ENCODE results near the gene IFT122. TPM values are rescaled to one million over a fixed set of nuclear protein-coding genes. Genes with fewer than 3 reads are reported as not detected.
"Not testable (repeated sequence)": the region's sequence is repeated elsewhere in the genome, so short reads cannot be mapped to it uniquely, and the experiment has no call there.

Gene IFT122
- total RNA-seq, 2 experiments from 2014 or later: 27.8 to 32.4 TPM

DNA sequence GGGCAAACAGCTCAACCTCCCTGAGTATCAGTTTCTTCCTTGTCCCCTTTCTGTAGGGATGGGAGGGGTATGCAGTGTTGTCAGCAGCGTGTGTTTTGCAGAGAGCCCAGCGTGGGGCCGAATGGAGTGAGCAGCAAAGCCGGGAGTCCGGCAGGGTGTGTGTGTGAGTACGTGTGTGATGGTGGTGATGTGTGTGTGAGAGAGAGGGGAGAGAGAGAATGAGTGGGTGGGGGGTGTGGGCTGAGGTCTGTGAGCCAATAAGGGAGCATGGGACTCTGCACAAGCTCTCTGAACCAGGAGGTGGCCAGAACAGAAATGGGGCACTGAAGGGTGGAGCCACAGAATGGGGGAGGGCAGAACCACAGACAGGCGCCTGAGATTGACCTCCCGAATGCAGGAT, 43.8 kb downstream of the IFT122 start:
- H3K9me3 Mint-ChIP-seq: no peaks in the 10 kb centered on the region
- intact Hi-C loops (cut with micrococcal nuclease): loop anchor here (2.0 kb wide), 1 partner anchor 43 kb away; the partner anchor contains the start of gene IFT122
- peaks cover 18% of the 10 kb centered on the region for H3K36me3 Mint-ChIP-seq (ENCODE audit: low read depth)
- peaks cover 13% of the 10 kb centered on the region for H3K4me1 Mint-ChIP-seq (ENCODE audit: low read depth)
- CTCF ChIA-PET: no interaction called here
- DNase-seq: no peak
- no peaks in the 10 kb centered on the region for H3K27me3 Mint-ChIP-seq (ENCODE audit: low read depth)
- H3K4me3 Mint-ChIP-seq: no peak overlapping the region
- H3K27ac Mint-ChIP-seq: no peak overlapping the region

DNA sequence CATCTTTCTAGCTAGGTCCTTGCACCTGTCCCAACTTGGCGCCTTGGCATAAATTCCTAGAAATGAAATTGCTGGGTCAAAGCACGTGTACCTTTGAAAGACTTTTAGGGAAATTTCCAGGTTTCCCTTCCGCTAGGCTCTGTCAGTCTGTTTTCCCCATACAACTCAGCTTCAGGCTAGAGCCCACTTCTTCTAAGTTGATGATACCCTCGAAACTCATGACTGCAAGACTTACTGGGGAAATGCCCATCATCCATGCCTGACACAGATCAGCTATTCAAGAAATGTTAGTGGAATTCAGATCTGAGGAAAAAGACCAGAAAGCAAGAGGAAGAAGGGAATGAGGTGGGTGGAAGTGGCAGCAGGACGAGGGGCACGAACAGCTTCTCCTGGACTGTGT, 45.1 kb downstream of the IFT122 start:
- DNase-seq; intact Hi-C loops (cut with micrococcal nuclease); H3K9me3 Mint-ChIP-seq; CTCF ChIA-PET; H3K27ac Mint-ChIP-seq; H3K27me3 Mint-ChIP-seq (ENCODE audit: low read depth); H3K4me3 Mint-ChIP-seq: not testable (repeated sequence)
- H3K36me3 Mint-ChIP-seq (ENCODE audit: low read depth): peaks cover 17% of the 10 kb centered on the region
- H3K4me1 Mint-ChIP-seq (ENCODE audit: low read depth): peaks cover 13% of the 10 kb centered on the region

DNA sequence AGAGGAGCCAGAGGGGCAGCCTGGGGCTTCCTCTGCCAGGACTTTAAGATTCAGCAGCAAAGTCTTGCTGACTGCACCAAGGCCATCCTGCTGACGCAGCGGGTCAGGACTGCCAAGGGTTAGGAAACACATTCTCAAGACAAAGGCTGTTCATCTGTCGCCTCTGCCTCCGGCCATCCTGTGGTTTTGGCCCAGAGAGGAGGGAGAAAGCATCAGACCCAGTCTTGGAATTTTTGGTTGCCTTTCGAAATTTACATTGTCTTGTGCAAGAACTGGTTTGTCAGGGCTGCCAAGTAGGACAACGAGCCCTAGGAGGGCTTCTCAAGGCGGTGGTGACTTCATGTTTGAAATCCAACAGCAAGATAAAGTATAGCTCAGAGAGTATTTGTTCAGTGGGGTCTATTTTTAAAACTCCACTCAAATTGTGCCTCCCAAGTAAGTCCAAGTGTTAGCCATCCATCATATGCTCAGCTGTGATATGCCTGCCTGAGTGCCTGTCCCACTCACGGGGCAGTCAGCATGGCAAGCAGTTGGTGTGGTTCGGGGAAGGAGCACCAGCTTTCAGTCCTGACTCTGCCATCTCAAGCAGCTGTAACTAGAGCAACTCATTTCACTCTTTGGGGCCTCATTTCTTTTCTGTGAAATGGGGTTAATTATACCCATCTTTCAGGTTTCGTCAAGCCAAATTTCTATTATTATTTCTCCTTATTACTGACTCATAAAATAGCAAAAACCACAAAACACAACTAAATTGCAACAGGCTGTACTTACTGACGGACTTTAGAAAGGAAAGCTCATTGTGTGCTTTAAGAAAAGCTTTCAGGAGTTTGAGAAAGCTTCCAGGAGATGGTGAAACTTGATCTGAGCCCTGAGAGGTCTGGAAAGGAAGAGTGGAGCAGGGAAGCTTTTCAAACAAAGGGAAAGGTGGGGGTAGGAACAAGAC, 46.0 kb downstream of the IFT122 start:
- Mint-ChIP-seq H3K36me3 (ENCODE audit: low read depth) (peaks cover 14% of the 10 kb centered on the region), H3K4me1 (ENCODE audit: low read depth) (peaks cover 13% of the 10 kb centered on the region), H3K27ac (no peak overlapping the region), H3K27me3 (ENCODE audit: low read depth) (no peaks in the 10 kb centered on the region), H3K9me3 (no peaks in the 10 kb centered on the region), H3K4me3 (no peak overlapping the region)
- CTCF ChIA-PET: interaction anchor here (0.6 kb wide), 1 partner anchor 35 kb away, joined by 3 read pairs; no protein-coding TSS in a partner anchor
- intact Hi-C loops (cut with micrococcal nuclease): no loop called here
- no peak for DNase-seq

DNA sequence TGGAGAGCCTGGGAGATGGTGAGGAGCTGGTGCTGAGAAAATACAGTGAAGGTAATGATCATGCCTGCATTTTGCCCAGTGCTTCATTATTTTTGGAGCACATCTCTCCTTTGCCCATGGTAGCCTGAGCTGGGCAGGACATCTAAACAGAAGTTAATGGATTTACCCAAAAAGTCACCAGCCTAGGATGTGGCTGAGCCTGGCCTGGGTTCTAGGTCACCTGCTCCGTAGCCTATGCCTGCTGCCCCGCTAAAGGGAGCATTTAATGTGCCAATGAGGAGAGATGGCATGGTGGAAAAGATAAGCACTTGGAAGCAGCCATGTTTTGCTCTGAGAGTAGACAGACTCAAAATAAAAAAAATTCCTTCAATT, 46.6 kb downstream of the IFT122 start:
- H3K4me1 Mint-ChIP-seq (ENCODE audit: low read depth): peaks cover 7% of the 10 kb centered on the region

DNA sequence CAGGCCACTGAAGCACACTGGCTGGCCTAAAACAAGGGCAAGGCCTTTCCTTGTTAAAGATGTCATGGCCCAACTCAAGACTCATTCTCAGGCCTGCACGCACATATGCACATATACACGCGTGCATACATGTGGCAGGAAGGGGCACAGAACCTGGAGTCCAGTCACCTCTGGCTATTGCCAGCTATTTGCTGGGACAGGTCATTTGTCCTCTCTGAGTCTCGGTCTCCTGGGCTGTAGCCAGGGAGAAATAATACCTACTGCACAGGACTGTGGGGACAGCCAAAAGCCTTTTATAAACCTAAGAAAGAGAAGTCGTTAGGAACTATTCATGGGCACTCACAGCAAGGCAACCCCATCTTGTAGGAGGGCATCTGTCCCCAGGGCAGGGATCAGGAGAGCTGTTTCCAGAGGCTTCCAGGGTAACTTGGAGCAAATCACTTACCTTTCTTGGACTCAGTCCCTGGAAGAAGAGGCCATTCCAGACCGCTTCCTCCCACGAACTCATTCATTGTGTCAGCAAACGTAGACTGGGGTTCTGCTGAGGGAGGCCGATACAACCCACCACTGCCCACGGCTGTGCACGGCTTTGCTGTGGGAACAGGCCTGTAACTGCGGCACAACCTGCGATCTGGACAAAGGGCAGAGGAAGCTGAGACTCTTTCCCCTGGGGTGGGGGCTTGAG, 47.3 kb downstream of the IFT122 start:
- intact Hi-C loops (cut with micrococcal nuclease): no loop called here
- no peak overlapping the region for H3K27ac Mint-ChIP-seq

More for the DNA sequence above, 46.6 kb downstream of the IFT122 start:
- no peak for DNase-seq
- H3K4me3 Mint-ChIP-seq: no peak overlapping the region
- H3K9me3 Mint-ChIP-seq: no peaks in the 10 kb centered on the region
- intact Hi-C loops (cut with micrococcal nuclease): no loop called here
- peaks cover 11% of the 10 kb centered on the region for H3K36me3 Mint-ChIP-seq (ENCODE audit: low read depth)
- CTCF ChIA-PET: interaction anchor here (0.6 kb wide), 1 partner anchor 35 kb away, joined by 3 read pairs; no protein-coding TSS in a partner anchor
- H3K27ac Mint-ChIP-seq: no peak overlapping the region
- H3K27me3 Mint-ChIP-seq (ENCODE audit: low read depth): no peaks in the 10 kb centered on the region

DNA sequence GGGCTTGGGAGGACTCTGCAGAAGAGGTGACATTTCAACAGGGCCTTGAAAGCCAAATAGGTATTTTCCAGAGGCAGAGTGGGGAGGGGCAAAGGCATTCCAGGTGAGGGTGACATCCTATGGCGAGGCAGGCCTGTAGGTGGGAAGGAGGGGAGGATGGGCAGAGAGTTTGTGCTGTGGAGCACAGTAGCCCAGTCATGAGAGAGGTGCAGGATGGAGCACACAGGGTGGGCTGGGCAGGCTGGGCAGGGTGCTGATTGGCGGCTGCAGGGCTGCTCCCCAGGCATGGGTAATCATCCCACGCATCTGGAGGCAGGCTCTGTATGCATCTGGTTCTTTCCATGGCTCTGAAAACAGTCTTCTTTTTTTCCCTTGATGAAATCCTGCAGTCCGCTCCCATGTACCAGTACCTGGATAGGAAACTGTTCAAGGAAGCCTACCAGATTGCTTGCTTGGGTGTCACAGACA, 47.9 kb downstream of the IFT122 start:
- peaks cover 11% of the 10 kb centered on the region for H3K36me3 Mint-ChIP-seq (ENCODE audit: low read depth)
- H3K4me3 Mint-ChIP-seq; intact Hi-C loops (cut with micrococcal nuclease); DNase-seq; H3K9me3 Mint-ChIP-seq; H3K4me1 Mint-ChIP-seq (ENCODE audit: low read depth); H3K27ac Mint-ChIP-seq; CTCF ChIA-PET; H3K27me3 Mint-ChIP-seq (ENCODE audit: low read depth): not testable (repeated sequence)

More for the DNA sequence above, 47.3 kb downstream of the IFT122 start:
- CTCF ChIA-PET: interaction anchor here (0.6 kb wide), 1 partner anchor 36 kb away, joined by 3 read pairs; no protein-coding TSS in a partner anchor
- DNase-seq: no peak
- H3K27me3 Mint-ChIP-seq (ENCODE audit: low read depth): no peaks in the 10 kb centered on the region
- H3K36me3 Mint-ChIP-seq (ENCODE audit: low read depth): peaks cover 10% of the 10 kb centered on the region
- no peak overlapping the region for H3K4me3 Mint-ChIP-seq
- H3K4me1 Mint-ChIP-seq (ENCODE audit: low read depth): peaks cover under 1% of the 10 kb centered on the region
- no peaks in the 10 kb centered on the region for H3K9me3 Mint-ChIP-seq

DNA sequence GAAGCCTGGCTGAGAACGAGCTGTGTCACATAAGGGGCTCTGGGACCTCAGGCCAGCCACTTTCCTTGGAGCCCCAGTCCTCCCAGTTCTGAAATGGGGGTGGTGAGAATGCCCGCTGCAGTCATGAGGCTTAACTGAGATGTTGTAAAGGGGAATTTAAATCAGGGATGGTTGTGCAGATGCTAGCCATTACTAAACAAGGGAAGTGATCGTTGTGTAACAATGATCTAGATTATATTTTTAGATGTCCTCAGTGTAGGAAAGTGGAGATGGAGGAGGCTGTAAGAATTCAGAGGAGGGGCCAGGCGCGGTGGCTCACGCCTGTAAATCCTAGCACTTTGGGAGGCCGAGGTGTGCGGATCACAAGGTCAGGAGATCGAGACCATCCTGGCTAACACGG, 49.2 kb downstream of the IFT122 start:
- H3K27me3 Mint-ChIP-seq (ENCODE audit: low read depth); H3K9me3 Mint-ChIP-seq; DNase-seq; H3K36me3 Mint-ChIP-seq (ENCODE audit: low read depth); H3K4me1 Mint-ChIP-seq (ENCODE audit: low read depth); intact Hi-C loops (cut with micrococcal nuclease); H3K27ac Mint-ChIP-seq; H3K4me3 Mint-ChIP-seq: not testable (repeated sequence)
- CTCF ChIA-PET: interaction anchor here (1.5 to 3.5 kb wide), 3 partner anchors 8 to 106 kb away, joined by 3 to 15 read pairs (median 11); no protein-coding TSS in a partner anchor

DNA sequence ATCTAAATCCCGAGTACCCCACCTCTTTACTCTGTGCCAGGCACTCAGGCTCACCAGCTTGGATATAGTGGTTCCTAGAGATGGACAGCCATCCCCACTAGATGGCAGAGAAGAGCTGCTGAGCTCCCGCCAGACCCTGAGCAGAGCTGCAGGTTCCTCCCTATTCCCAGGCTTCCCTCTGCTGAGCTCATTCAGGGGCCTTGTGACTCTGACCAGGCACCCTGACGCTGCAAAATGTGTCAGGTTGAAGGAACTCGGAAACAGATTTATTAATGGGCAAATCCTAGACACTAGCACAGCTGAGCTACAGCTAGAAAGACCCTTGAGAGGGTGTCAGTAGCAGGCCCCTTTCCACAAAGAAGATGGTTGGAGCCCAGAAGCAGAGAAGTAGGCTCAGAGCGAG, 50.2 kb downstream of the IFT122 start:
- H3K4me3 Mint-ChIP-seq: no peak overlapping the region
- H3K4me1 Mint-ChIP-seq (ENCODE audit: low read depth): no peaks in the 10 kb centered on the region
- intact Hi-C loops (cut with micrococcal nuclease): loop anchor here (1.0 to 10.0 kb wide), 5 partner anchors 105 to 444 kb away; no protein-coding TSS in a partner anchor
- peak; percentile 67 for DNase-seq
- CTCF ChIA-PET: interaction anchor here (0.6 to 3.5 kb wide), 28 partner anchors 10 to 445 kb away, joined by 3 to 15 read pairs (median 4); partner anchors contain the start of genes IFT122, MBD4 and RHO
- peaks cover 6% of the 10 kb centered on the region for H3K36me3 Mint-ChIP-seq (ENCODE audit: low read depth)
- H3K27me3 Mint-ChIP-seq (ENCODE audit: low read depth): no peaks in the 10 kb centered on the region
- no peaks in the 10 kb centered on the region for H3K9me3 Mint-ChIP-seq
- H3K27ac Mint-ChIP-seq: no peak overlapping the region

DNA sequence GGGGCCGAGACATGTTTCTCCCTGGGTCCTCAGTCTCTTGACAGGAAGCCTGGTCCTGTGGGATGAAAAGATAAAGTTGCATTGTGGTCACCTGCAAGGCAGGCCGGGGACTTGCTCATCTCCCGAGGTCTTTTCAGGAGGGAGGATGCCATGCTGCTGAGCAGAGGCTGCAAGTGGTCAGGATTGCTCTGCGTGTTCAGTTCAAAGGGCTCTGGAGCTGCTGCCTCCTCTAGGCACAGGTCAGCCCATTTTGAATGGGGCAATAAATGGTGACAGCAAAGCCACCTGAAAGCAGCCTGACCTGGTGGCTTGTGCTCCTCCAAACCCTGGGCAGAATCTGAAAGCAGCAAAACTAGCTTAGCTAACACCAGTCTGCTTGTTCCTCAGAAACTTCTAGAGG, 51.1 kb downstream of the IFT122 start:
- not testable (repeated sequence) for H3K9me3 Mint-ChIP-seq; H3K27ac Mint-ChIP-seq; H3K36me3 Mint-ChIP-seq (ENCODE audit: low read depth); H3K27me3 Mint-ChIP-seq (ENCODE audit: low read depth); H3K4me1 Mint-ChIP-seq (ENCODE audit: low read depth); DNase-seq; H3K4me3 Mint-ChIP-seq
- intact Hi-C loops (cut with micrococcal nuclease): loop anchor here (10.0 kb wide), 1 partner anchor 106 kb away; no protein-coding TSS in a partner anchor
- CTCF ChIA-PET: interaction anchor here (1.1 to 3.5 kb wide), 11 partner anchors 10 to 340 kb away, joined by 3 to 15 read pairs (median 5); partner anchors contain the start of gene RHO

DNA sequence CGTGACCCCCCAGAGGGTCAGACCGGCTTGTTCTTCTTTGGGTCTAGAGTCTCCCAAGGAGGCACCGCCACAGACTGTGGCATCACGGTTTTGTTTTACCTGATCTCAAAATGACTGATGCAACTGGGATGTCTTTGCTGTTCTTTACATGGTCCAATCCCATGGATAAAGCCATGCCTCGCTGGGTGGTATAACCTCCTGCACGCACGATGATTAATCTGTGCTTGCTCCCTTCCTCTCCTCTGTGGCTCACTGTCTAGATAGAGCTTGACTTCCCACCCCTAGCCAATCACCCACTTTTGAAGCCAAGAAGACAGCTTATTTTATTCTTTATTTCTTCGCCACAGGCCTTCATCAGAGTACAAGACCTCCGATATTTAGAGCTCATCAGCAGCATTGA, 51.8 kb downstream of the IFT122 start:
- Mint-ChIP-seq H3K4me3 (no peak overlapping the region), H3K27me3 (ENCODE audit: low read depth) (no peaks in the 10 kb centered on the region), H3K4me1 (ENCODE audit: low read depth) (no peaks in the 10 kb centered on the region), H3K27ac (no peak overlapping the region), H3K9me3 (no peaks in the 10 kb centered on the region), H3K36me3 (ENCODE audit: low read depth) (peaks cover 6% of the 10 kb centered on the region)
- DNase-seq: no peak
- CTCF ChIA-PET: interaction anchor here (0.6 to 3.5 kb wide), 4 partner anchors 11 to 108 kb away, joined by 3 to 15 read pairs (median 7); no protein-coding TSS in a partner anchor
- intact Hi-C loops (cut with micrococcal nuclease): loop anchor here (10.0 kb wide), 1 partner anchor 107 kb away; no protein-coding TSS in a partner anchor

DNA sequence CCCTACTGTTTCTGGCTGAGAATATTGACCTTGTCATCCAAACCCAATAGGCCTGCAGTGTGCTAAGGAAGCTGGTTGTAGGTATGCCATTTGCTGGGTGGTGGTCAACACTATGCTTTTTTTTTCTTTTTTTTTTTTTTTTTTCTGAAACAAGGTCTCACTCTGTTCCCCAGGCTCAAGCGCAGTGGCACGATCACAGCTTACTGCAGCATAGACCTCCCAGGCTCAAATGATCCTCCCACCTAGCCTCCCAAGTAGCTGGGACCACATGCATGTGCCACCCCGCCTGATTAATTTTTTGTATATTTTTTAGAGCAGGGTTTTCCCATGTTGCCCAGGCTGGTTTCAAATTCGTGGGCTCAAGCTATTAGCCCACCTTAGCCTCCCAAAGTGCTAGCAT, 52.7 kb downstream of the IFT122 start:
- Mint-ChIP-seq H3K4me3 (no peak overlapping the region), H3K27ac (no peak overlapping the region), H3K27me3 (ENCODE audit: low read depth) (no peaks in the 10 kb centered on the region), H3K36me3 (ENCODE audit: low read depth) (peaks cover 6% of the 10 kb centered on the region), H3K9me3 (no peaks in the 10 kb centered on the region), H3K4me1 (ENCODE audit: low read depth) (no peaks in the 10 kb centered on the region)
- DNase-seq: no peak
- intact Hi-C loops (cut with micrococcal nuclease): loop anchor here (10.0 kb wide), 1 partner anchor 108 kb away; no protein-coding TSS in a partner anchor
- CTCF ChIA-PET: interaction anchor here (0.6 kb wide), 1 partner anchor 58 kb away, joined by 4 read pairs; no protein-coding TSS in a partner anchor

DNA sequence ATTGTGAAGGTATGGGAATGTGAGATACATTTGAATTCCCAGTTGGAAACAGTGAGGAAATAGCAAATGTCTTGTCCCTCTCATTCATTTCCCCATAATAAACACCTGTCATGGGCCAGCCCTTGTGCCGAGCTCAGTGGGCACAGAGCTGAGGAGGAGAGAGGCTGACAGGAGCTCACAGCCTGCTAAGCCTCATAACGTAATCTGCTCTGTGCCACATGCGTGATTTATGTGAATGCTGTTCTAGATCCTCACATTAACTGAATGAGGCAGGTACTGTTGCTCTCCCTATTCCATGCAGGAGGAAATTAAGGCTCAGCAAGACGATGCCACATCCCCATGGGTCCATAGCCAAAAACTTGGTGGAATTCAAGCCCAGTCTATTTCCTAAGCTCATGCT, 53.2 kb downstream of the IFT122 start:
- Mint-ChIP-seq H3K27ac (no peak overlapping the region), H3K27me3 (ENCODE audit: low read depth) (no peaks in the 10 kb centered on the region), H3K36me3 (ENCODE audit: low read depth) (peaks cover 6% of the 10 kb centered on the region), H3K4me1 (ENCODE audit: low read depth) (no peaks in the 10 kb centered on the region), H3K4me3 (no peak overlapping the region), H3K9me3 (no peaks in the 10 kb centered on the region)
- no peak for DNase-seq
- intact Hi-C loops (cut with micrococcal nuclease): loop anchor here (10.0 kb wide), 1 partner anchor 108 kb away; no protein-coding TSS in a partner anchor
- CTCF ChIA-PET: no interaction called here

All from activated naive CD4-positive, alpha-beta T cell treated with anti-CD3 and anti-CD28 coated beads for 36 hours (primary cell).